ENCODE measurements around the gene SMG5. TPM values are rescaled to one million over a fixed set of nuclear protein-coding genes. Genes with fewer than 3 reads are reported as not detected.
A peak's percentile ranks its signal among the peaks of the same experiment; 100 is the strongest.

SMG5 gene
- total RNA-seq, 1 donor from 2014 or later, result 76.5 TPM

DNA sequence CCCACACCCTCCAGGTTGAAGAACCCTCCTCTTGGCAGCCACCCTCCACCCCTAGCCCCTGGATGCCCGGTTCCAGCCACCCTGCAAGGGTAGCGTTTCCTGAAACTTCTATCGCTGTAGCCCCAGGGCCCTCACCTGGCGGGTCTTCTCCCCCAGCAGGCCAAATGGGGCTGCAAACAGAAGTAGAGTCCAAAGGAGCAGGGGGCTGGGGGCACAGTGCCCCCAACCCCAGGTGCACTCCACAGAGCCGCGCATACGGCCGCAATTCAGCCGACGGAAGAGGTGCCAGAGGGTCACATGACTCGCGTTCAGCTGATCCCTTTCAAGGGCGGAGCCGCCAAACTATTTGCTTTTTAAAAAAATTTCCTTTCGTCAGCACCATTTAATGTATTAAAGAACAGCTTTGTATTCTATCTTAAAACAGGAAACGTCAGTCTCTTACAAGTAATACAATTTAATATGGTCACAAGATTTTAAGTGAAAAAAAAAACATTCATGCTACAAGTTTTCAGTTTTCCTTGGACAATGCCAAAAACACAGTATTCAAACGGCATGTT is 12.8 kb upstream of the SMG5 start, which contains the start of gene GLMP:
Gene GLMP, minus strand, starts transcription at position 289 of the 557 bp plus-strand sequence. Its CDS starts 34 bp downstream, at position 255.
- TF ChIP-seq, protein P1, sequence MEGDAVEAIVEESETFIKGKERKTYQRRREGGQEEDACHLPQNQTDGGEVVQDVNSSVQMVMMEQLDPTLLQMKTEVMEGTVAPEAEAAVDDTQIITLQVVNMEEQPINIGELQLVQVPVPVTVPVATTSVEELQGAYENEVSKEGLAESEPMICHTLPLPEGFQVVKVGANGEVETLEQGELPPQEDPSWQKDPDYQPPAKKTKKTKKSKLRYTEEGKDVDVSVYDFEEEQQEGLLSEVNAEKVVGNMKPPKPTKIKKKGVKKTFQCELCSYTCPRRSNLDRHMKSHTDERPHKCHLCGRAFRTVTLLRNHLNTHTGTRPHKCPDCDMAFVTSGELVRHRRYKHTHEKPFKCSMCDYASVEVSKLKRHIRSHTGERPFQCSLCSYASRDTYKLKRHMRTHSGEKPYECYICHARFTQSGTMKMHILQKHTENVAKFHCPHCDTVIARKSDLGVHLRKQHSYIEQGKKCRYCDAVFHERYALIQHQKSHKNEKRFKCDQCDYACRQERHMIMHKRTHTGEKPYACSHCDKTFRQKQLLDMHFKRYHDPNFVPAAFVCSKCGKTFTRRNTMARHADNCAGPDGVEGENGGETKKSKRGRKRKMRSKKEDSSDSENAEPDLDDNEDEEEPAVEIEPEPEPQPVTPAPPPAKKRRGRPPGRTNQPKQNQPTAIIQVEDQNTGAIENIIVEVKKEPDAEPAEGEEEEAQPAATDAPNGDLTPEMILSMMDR (IDR thresholded peaks at IDR 0.05), result no peak
- intact Hi-C loops (cut with DNase I), result no loop called here

GRCh38 chr1:156293895-156294294 is 11.3 kb upstream of the SMG5 start:
- no peak overlapping the region for H3K27ac ChIP-seq
- H3K4me1 ChIP-seq, result peaks cover 7 to 11% of the 10 kb centered on the region in 2 donors
- no peaks in the 10 kb centered on the region for H3K27me3 ChIP-seq
- intact Hi-C loops (cut with DNase I), result no loop called here
- TF ChIP-seq, protein P1 (IDR thresholded peaks at IDR 0.05), result no peak
- DNase-seq (ENCODE audit: low spot score in 2 of 2), result no peak
- H3K4me3 ChIP-seq, result no peak overlapping the region
- H3K9me3 ChIP-seq, result no peaks in the 10 kb centered on the region
- peaks cover 3 to 4% of the 10 kb centered on the region in 2 donors for H3K36me3 ChIP-seq

More for the DNA sequence above, 12.8 kb upstream of the SMG5 start, which contains the start of gene GLMP:
- H3K36me3 ChIP-seq, result no peaks in the 10 kb centered on the region
- peak within 1 kb of the TSS; percentile 35 to 49 for H3K27ac ChIP-seq
- H3K9me3 ChIP-seq, result no peaks in the 10 kb centered on the region
- peak in 1 of 2 donors; percentile 77 for DNase-seq (ENCODE audit: low spot score in 2 of 2)
- H3K4me3 ChIP-seq, result peak within 1 kb of the TSS; percentile 72 to 73
- peaks cover 7 to 11% of the 10 kb centered on the region in 2 donors for H3K4me1 ChIP-seq
- H3K27me3 ChIP-seq, result no peaks in the 10 kb centered on the region

DNA sequence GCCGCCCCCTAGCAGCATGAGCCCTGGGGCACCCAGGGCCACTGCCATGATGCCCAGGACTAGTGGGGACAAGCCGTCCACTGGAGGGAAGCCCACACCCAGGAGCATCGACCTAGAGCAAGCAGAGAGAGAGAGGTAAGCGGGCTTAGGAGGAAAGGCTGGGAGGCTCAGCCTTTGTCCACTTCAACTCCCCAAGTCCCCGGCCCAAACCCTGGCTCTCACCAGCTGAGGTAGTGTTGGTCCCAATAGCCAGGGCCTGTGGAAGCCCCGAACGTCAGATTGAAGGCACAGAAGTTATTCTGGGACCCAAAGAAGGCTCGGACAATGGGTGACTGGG is 10.4 kb upstream of the SMG5 start:
- H3K4me1 ChIP-seq, result peaks cover 7 to 11% of the 10 kb centered on the region in 2 donors
- no peak overlapping the region for H3K27ac ChIP-seq
- no peaks in the 10 kb centered on the region for H3K9me3 ChIP-seq
- no peaks in the 10 kb centered on the region for H3K27me3 ChIP-seq
- no peak for DNase-seq (ENCODE audit: low spot score in 2 of 2)
- intact Hi-C loops (cut with DNase I), result no loop called here
- peaks cover 4 to 7% of the 10 kb centered on the region in 2 donors for H3K36me3 ChIP-seq
- TF ChIP-seq, protein P1 (IDR thresholded peaks at IDR 0.05), result no peak
- H3K4me3 ChIP-seq, result no peak overlapping the region

- intact Hi-C loops (cut with DNase I), result no loop called here
- H3K4me3 ChIP-seq, result peak overlapping the region; percentile 54 to 65
- TF ChIP-seq, protein P1 (IDR thresholded peaks at IDR 0.05), result no peak
- H3K36me3 ChIP-seq, result peaks cover 4 to 7% of the 10 kb centered on the region in 2 donors
- H3K27me3 ChIP-seq, result no peaks in the 10 kb centered on the region
- peak; percentile 79 to 94 for DNase-seq (ENCODE audit: low spot score in 2 of 2)
- H3K27ac ChIP-seq, result peak overlapping the region; percentile 87 to 90
- no peaks in the 10 kb centered on the region for H3K9me3 ChIP-seq
- H3K4me1 ChIP-seq, result peaks cover 7 to 11% of the 10 kb centered on the region in 2 donors
Measured at GRCh38 chr1:156291226-156292061, 8.8 kb upstream of the SMG5 start.

- Histone ChIP-seq H3K27ac (no peak overlapping the region), H3K27me3 (no peaks in the 10 kb centered on the region), H3K4me3 (no peak overlapping the region), H3K9me3 (no peaks in the 10 kb centered on the region), H3K4me1 (peaks cover 6 to 7% of the 10 kb centered on the region in 2 donors), H3K36me3 (peaks cover 4 to 7% of the 10 kb centered on the region in 2 donors)
- intact Hi-C loops (cut with DNase I), result no loop called here
- no peak for DNase-seq (ENCODE audit: low spot score in 2 of 2)
- TF ChIP-seq, protein P1 (IDR thresholded peaks at IDR 0.05), result no peak
Measured at GRCh38 chr1:156289857-156290256, 7.2 kb upstream of the SMG5 start.
